HCT116 (cell line): Measurements from ENCODE around the gene MFSD6L. TPM values are rescaled to one million over a fixed set of nuclear protein-coding genes. Genes with fewer than 3 reads are reported as not detected.

ENCODE experiments used
- ATAC-seq: fragments of 200-7000 bp; cut with Tn5 transposase; 2 replicates; pipeline ENCODE4 v1.9.1; 2020; ENCODE audit warnings: mild to moderate bottlenecking, moderate library complexity
- BruUV-seq: library from RNA; stranded (reverse); fragments of 400-500 nt; replicated peaks from 2 replicates; lab custom pipeline; 2021; lab: Mats Ljungman, UMichigan
- CTCF ChIA-PET: fragments of 300-600 bp; sonication (Branson Sonifier 250); formaldehyde crosslinking; loops from one replicate; lab custom pipeline; 2021; ENCODE audit warnings: antibody characterized with exemption; lab: Charles Lee
- POLR2A ChIA-PET: fragments of 300-600, 350-600 bp; sonication (Branson Sonifier 250); formaldehyde crosslinking; loops from one replicate; lab custom pipeline; 2021; ENCODE audit warnings: antibody characterized with exemption; lab: Charles Lee
- RAD21 ChIA-PET, 2 experiments: fragments of 300-600 bp; sonication (Branson Sonifier 250); formaldehyde crosslinking; loops; one replicate each; lab custom pipeline; 2023; ENCODE audit warnings: low total read pairs in 2 of 2; ENCODE audit not compliant: uncharacterized antibody in 2 of 2, unreplicated experiment in 2 of 2, low non-redundant PET in 1 of 2; lab: Charles Lee
- DNase-seq: peaks from one replicate; pipeline ENCODE4 v3.0.0-alpha.2; 2010; ENCODE audit warnings: low read depth, low spot score
- H2AFZ ChIP-seq: fragments of 200-600 bp; shearing (Covaris generic), sonication (generic); 2 replicates; pipeline ENCODE4 v1.6.1; 2017; ENCODE audit warnings: low read depth, mixed run types, mixed read lengths, antibody characterized with exemption, low read length; ENCODE audit not compliant: poor library complexity, severe bottlenecking
- H3K27ac ChIP-seq: 2 replicates; pipeline ENCODE4 v1.5.1; 2012; ENCODE audit warnings: low read depth, low read length
- H3K27me3 ChIP-seq: fragments of 200-600 bp; sonication (generic); 2 replicates; pipeline ENCODE4 v1.6.1; 2016; ENCODE audit warnings: mixed run types, low read length, mixed read lengths; ENCODE audit not compliant: insufficient read depth
- H3K36me3 ChIP-seq, 2 experiments: fragments of 200-500 bp in 1 of 2; fragments of 200-600 bp in 1 of 2; sonication (Bioruptor generic) in 1 of 2; sonication (generic) in 1 of 2; 2 replicates each; pipeline versions ENCODE4 v1.5.1 to v1.6.1; 2014 to 2016; ENCODE audit warnings: low read length in 2 of 2, inconsistent platforms in 1 of 2, mixed read lengths in 1 of 2, mixed run types in 1 of 2; ENCODE audit not compliant: insufficient read depth in 2 of 2, control insufficient read depth in 1 of 2
- H3K4me1 ChIP-seq, 2 experiments: fragments of 200-600 bp in 1 of 2; sonication (generic) in 1 of 2; 2 replicates each; pipeline versions ENCODE4 v1.5.1 to v1.6.1; 2012 to 2017; ENCODE audit warnings: low read length in 2 of 2, inconsistent platforms in 1 of 2, mild to moderate bottlenecking in 1 of 2, mixed read lengths in 1 of 2, mixed run types in 1 of 2, moderate library complexity in 1 of 2; ENCODE audit not compliant: insufficient read depth in 2 of 2, control insufficient read depth in 1 of 2
- H3K4me2 ChIP-seq: fragments of 200-600 bp; sonication (generic); 2 replicates; pipeline ENCODE4 v1.6.1; 2017; ENCODE audit warnings: mixed run types, low read length, mixed read lengths
- H3K4me3 ChIP-seq, 2 experiments: fragments of 200-600 bp in 1 of 2; sonication (generic) in 1 of 2; replicated peaks in 1 of 2; 2 replicates each; pipeline ENCODE4 v1.5.1; 2011 to 2016; ENCODE audit warnings: low read length in 2 of 2, control low read depth in 1 of 2, low read depth in 1 of 2, mild to moderate bottlenecking in 1 of 2, mixed read lengths in 1 of 2, mixed run types in 1 of 2
- H3K79me2 ChIP-seq: fragments of 200-600 bp; sonication (generic); 2 replicates; pipeline ENCODE4 v1.6.1; 2017; ENCODE audit warnings: mild to moderate bottlenecking, mixed run types, low read length, moderate library complexity, mixed read lengths; ENCODE audit not compliant: insufficient read depth
- H3K9ac ChIP-seq: fragments of 200-600 bp; sonication (generic); 2 replicates; pipeline ENCODE4 v1.6.1; 2016; ENCODE audit warnings: low read length, mixed read lengths
- H3K9me2 ChIP-seq: fragments of 200-600 bp; sonication (generic), shearing (Covaris generic); 2 replicates; pipeline ENCODE4 v1.6.1; 2017; ENCODE audit warnings: mixed run types, mild to moderate bottlenecking, moderate library complexity; ENCODE audit not compliant: insufficient read depth
- H3K9me3 ChIP-seq, 2 experiments: fragments of 200-500 bp in 1 of 2; fragments of 200-600 bp in 1 of 2; sonication (Bioruptor generic) in 1 of 2; sonication (generic) in 1 of 2; 2 replicates each; pipeline ENCODE4 v1.6.1; 2014 to 2017; ENCODE audit warnings: low read length in 2 of 2, mixed read lengths in 2 of 2, inconsistent platforms in 1 of 2, low read depth in 1 of 2, mild to moderate bottlenecking in 1 of 2, mixed run types in 1 of 2, moderate library complexity in 1 of 2; ENCODE audit not compliant: control insufficient read depth in 1 of 2, insufficient read depth in 1 of 2
- H4K20me1 ChIP-seq: fragments of 200-600 bp; sonication (generic), shearing (Covaris generic); 2 replicates; pipeline ENCODE4 v1.6.1; 2017; ENCODE audit warnings: mixed run types, mild to moderate bottlenecking, moderate library complexity; ENCODE audit not compliant: insufficient read depth
- CBX3 ChIP-seq: IDR thresholded peaks from 2 replicates; pipeline ENCODE4 v1.6.1; 2012; ENCODE audit warnings: low read depth
- ELF1 ChIP-seq: IDR thresholded peaks from 2 replicates; pipeline ENCODE4 v1.6.1; 2012; ENCODE audit warnings: low read depth, borderline replicate concordance
- EZH2 ChIP-seq: fragments of 200-600 bp; sonication (generic); IDR thresholded peaks from 2 replicates; pipeline ENCODE4 v1.6.1; 2017; ENCODE audit warnings: antibody characterized with exemption, mixed run types
- EZH2phosphoT487 ChIP-seq: fragments of 200-600 bp; IDR thresholded peaks from 2 replicates; pipeline ENCODE4 v1.6.1; 2018; ENCODE audit warnings: antibody characterized with exemption, borderline replicate concordance
- FOSL1 ChIP-seq: IDR thresholded peaks from 2 replicates; pipeline ENCODE4 v1.6.1; 2012; ENCODE audit warnings: low read depth
- JUND ChIP-seq: IDR thresholded peaks from 2 replicates; pipeline ENCODE4 v1.6.1; 2012
- RAD21 ChIP-seq: IDR thresholded peaks from 2 replicates; pipeline ENCODE4 v1.6.1; 2012; ENCODE audit warnings: low read depth, mild to moderate bottlenecking
- ZNF274 ChIP-seq: fragments of 200-500 bp; sonication (Bioruptor generic); IDR thresholded peaks from 2 replicates; pipeline ENCODE4 v1.6.1; 2014; ENCODE audit warnings: mild to moderate bottlenecking, low read depth, low read length, inconsistent platforms
- intact Hi-C: fragments of 100-400 bp; cut with micrococcal nuclease; formaldehyde crosslinking; loops from 2 replicates; pipeline ENCODE4 v1.10.0; 2022
- total RNA-seq: library from RNA; stranded (reverse); gene quantifications from one replicate; pipeline ENCODE4 v1.2.1, GENCODE V29; 2021; ENCODE audit not compliant: unreplicated experiment
- TF ChIP-seq, protein P1 (sequence below): IDR thresholded peaks from 2 replicates; pipeline ENCODE4 v1.6.1; 2012; ENCODE audit warnings: low read depth
- TF ChIP-seq, protein P2 (sequence below): IDR thresholded peaks from 2 replicates; pipeline ENCODE4 v1.6.1; 2012
- TF ChIP-seq, protein P3 (sequence below), 3 experiments: fragments of 200-600 bp in 1 of 3; sonication (generic) in 1 of 3; IDR thresholded peaks in 2 of 3; conservative IDR thresholded peaks in 1 of 3; 2 replicates each; pipeline ENCODE4 v1.5.1; 2012 to 2017; ENCODE audit warnings: low read depth in 2 of 3, low read length in 2 of 3, antibody characterized with exemption in 1 of 3, borderline replicate concordance in 1 of 3, control low read depth in 1 of 3, mild to moderate bottlenecking in 1 of 3, mixed read lengths in 1 of 3, mixed run types in 1 of 3, moderate library complexity in 1 of 3; ENCODE audit not compliant: insufficient read depth in 1 of 3

MFSD6L gene
- total RNA-seq, 1 experiment from 2014 or later = not detected

DNA sequence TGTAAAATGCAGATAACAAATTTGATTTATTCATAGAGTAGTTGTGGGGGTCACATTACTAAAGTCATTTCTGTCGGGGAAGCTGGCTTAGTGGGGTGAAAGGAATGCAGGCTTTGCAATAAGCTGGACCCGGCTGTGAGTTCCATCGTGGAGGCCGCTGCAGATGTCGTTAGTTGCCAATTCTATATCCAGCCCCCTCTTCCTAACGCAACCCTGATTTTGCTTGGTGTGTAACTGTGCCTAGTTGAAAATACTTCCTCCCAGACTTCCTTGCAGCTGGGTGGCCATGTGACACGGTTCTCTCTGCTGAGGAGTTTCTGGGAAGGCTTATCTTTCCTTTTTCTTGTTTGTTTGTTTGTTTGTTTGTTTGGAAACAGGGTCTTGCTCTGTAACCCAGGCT, 4.5 kb downstream of the MFSD6L start:
- intact Hi-C loops = no loop called here
- CTCF ChIA-PET = interaction anchor here (1.1 kb wide), 1 partner anchor 9 kb away, joined by 4 read pairs; no protein-coding TSS in a partner anchor

More for the DNA sequence above, 4.5 kb downstream of the MFSD6L start:
- DNase-seq = no peak
- Histone ChIP-seq H3K9me3 (peaks cover 6 to 9% of the 10 kb centered on the region in 2 experiments; a peak in 3 of 4 replicates), H3K9me2 (no peaks in the 10 kb centered on the region), H3K27ac (no peak overlapping the region), H4K20me1 (no peaks in the 10 kb centered on the region), H3K27me3 (no peaks in the 10 kb centered on the region), H3K4me3 (no peak overlapping the region), H3K4me1 (no peaks in the 10 kb centered on the region), H3K9ac (no peak overlapping the region), H3K79me2 (no peaks in the 10 kb centered on the region), H3K4me2 (no peak overlapping the region), H2AFZ (no peak overlapping the region), H3K36me3 (no peaks in the 10 kb centered on the region)
- POLR2A ChIA-PET = interaction anchor here (1.4 kb wide), 1 partner anchor 411 kb away, joined by 3 read pairs; no protein-coding TSS in a partner anchor
- no peak for TF ChIP-seq ZNF274
- TF ChIP-seq, protein P1, sequence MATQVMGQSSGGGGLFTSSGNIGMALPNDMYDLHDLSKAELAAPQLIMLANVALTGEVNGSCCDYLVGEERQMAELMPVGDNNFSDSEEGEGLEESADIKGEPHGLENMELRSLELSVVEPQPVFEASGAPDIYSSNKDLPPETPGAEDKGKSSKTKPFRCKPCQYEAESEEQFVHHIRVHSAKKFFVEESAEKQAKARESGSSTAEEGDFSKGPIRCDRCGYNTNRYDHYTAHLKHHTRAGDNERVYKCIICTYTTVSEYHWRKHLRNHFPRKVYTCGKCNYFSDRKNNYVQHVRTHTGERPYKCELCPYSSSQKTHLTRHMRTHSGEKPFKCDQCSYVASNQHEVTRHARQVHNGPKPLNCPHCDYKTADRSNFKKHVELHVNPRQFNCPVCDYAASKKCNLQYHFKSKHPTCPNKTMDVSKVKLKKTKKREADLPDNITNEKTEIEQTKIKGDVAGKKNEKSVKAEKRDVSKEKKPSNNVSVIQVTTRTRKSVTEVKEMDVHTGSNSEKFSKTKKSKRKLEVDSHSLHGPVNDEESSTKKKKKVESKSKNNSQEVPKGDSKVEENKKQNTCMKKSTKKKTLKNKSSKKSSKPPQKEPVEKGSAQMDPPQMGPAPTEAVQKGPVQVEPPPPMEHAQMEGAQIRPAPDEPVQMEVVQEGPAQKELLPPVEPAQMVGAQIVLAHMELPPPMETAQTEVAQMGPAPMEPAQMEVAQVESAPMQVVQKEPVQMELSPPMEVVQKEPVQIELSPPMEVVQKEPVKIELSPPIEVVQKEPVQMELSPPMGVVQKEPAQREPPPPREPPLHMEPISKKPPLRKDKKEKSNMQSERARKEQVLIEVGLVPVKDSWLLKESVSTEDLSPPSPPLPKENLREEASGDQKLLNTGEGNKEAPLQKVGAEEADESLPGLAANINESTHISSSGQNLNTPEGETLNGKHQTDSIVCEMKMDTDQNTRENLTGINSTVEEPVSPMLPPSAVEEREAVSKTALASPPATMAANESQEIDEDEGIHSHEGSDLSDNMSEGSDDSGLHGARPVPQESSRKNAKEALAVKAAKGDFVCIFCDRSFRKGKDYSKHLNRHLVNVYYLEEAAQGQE = no peak
- TF ChIP-seq, protein P2, sequence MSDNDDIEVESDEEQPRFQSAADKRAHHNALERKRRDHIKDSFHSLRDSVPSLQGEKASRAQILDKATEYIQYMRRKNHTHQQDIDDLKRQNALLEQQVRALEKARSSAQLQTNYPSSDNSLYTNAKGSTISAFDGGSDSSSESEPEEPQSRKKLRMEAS = no peak
- TF ChIP-seq EZH2phosphoT487 = no peak
- TF ChIP-seq FOSL1 = no peak
- TF ChIP-seq RAD21 = no peak
- TF ChIP-seq JUND = no peak
- no peak for TF ChIP-seq CBX3
- TF ChIP-seq, protein P3, sequence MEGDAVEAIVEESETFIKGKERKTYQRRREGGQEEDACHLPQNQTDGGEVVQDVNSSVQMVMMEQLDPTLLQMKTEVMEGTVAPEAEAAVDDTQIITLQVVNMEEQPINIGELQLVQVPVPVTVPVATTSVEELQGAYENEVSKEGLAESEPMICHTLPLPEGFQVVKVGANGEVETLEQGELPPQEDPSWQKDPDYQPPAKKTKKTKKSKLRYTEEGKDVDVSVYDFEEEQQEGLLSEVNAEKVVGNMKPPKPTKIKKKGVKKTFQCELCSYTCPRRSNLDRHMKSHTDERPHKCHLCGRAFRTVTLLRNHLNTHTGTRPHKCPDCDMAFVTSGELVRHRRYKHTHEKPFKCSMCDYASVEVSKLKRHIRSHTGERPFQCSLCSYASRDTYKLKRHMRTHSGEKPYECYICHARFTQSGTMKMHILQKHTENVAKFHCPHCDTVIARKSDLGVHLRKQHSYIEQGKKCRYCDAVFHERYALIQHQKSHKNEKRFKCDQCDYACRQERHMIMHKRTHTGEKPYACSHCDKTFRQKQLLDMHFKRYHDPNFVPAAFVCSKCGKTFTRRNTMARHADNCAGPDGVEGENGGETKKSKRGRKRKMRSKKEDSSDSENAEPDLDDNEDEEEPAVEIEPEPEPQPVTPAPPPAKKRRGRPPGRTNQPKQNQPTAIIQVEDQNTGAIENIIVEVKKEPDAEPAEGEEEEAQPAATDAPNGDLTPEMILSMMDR (IDR thresholded peaks at IDR 0.05 in 2 of 3, conservative IDR thresholded peaks at IDR 0.05 in 1 of 3; ENCODE audit: borderline replicate concordance in 1 of 3, insufficient read depth in 1 of 3, low read depth in 2 of 3, low read length in 2 of 3) = no peak
- no peak for TF ChIP-seq ELF1
- no peak for TF ChIP-seq EZH2
- RAD21 ChIA-PET = no interaction called here
- no TSS peak for BruUV-seq
- no peak for ATAC-seq
